ENCODE results near the gene MICAL3. TPM values are rescaled to one million over a fixed set of nuclear protein-coding genes. Genes with fewer than 3 reads are reported as not detected.
A peak's percentile ranks its signal among the peaks of the same experiment; 100 is the strongest.

Gene MICAL3
- total and polyA plus RNA-seq, 9 of the 15 experiments (the other 6 are each of a cell fraction or from before 2014, with no cell fraction given), result 0.53 to 32.1 (median 12.3) TPM

DNA sequence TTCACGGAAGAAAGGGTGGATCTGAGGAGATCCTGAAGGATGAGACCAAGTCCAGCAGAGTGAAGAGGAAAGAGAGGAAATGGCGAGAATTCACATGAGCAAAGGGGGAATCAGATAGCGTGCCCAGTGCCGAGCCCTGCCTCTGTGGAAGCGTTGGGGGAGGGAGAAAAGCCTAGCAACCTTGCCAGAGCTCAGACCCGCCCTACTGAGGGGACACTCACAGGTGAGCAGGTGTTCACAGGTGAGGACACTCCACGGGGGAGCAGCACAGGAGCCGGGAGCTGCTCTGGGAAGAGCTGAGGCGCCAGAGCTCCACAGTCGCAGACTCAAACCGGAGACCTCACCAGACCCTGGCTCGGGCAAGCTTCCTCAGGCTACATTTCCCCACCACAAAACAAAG is 56.2 kb downstream of the MICAL3 start (continued):
- TF ChIP-seq, protein P1, sequence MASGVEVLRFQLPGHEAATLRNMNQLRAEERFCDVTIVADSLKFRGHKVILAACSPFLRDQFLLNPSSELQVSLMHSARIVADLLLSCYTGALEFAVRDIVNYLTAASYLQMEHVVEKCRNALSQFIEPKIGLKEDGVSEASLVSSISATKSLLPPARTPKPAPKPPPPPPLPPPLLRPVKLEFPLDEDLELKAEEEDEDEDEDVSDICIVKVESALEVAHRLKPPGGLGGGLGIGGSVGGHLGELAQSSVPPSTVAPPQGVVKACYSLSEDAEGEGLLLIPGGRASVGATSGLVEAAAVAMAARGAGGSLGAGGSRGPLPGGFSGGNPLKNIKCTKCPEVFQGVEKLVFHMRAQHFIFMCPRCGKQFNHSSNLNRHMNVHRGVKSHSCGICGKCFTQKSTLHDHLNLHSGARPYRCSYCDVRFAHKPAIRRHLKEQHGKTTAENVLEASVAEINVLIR (CRISPR knock-in tag; IDR thresholded peaks at IDR 0.05), result no peak
- TF ChIP-seq, protein P2, sequence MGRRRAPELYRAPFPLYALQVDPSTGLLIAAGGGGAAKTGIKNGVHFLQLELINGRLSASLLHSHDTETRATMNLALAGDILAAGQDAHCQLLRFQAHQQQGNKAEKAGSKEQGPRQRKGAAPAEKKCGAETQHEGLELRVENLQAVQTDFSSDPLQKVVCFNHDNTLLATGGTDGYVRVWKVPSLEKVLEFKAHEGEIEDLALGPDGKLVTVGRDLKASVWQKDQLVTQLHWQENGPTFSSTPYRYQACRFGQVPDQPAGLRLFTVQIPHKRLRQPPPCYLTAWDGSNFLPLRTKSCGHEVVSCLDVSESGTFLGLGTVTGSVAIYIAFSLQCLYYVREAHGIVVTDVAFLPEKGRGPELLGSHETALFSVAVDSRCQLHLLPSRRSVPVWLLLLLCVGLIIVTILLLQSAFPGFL (CRISPR knock-in tag; IDR thresholded peaks at IDR 0.05), result no peak
- TF ChIP-seq ZNF174 (CRISPR knock-in tag; IDR thresholded peaks at IDR 0.05), result no peak
- no peak for TF ChIP-seq KDM1A (IDR thresholded peaks at IDR 0.05)
- TF ChIP-seq ZNF830 (CRISPR knock-in tag; IDR thresholded peaks at IDR 0.05), result no peak
- TF ChIP-seq E2F4 (CRISPR knock-in tag; IDR thresholded peaks at IDR 0.05; ENCODE audit: low read depth), result no peak

DNA sequence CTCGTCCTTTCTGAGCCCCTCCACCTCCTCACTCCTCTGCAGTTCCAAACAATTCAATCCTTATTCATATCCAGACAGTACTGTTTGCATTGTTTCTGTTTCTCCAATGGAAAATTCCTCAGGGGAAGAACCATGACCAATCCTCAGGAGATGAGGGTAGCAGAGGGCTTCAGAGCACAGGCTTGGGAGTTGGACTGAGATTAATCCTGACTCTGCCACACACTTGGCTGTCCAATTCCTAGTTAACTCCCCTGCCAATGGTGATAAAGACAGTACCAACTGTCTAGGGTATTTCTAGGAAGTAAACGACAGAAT is 58.0 kb downstream of the MICAL3 start:
- peaks cover 23% of the 10 kb centered on the region for H3K79me2 ChIP-seq (ENCODE audit: control insufficient read depth, insufficient read depth, low read length)
- ATAC-seq (no peak), DNase-seq (ENCODE audit: extremely low read depth in 1 of 4, low spot score in 3 of 4) (no peak), FAIRE-seq (peak; percentile 42)
- H2AFZ ChIP-seq (ENCODE audit: low read depth, low read length), result no peak overlapping the region
- H3K9ac ChIP-seq (ENCODE audit: insufficient read depth in 1 of 2, low read depth in 2 of 2, low read length in 2 of 2), result peak overlapping the region in 1 of 2 experiments; percentile 27; a peak in 1 of 4 replicates
- CTCF ChIA-PET (ENCODE audit: low intra/inter-chr PET ratio), result no interaction called here
- H3K27me3 ChIP-seq (ENCODE audit: control insufficient read depth in 2 of 2, insufficient read depth in 2 of 2, low read length in 2 of 2), result no peaks in the 10 kb centered on the region
- H3K9me3 ChIP-seq (replicated peaks; ENCODE audit: control insufficient read depth, insufficient read depth, low read depth, low read length), result no peaks in the 10 kb centered on the region
- POLR2A ChIA-PET, result interaction anchor here (0.8 to 1.7 kb wide), 2 partner anchors 8 to 19 kb away, joined by 3 to 5 read pairs; no protein-coding TSS in a partner anchor
- no peak overlapping the region for H3K4me3 ChIP-seq
- intact Hi-C loops (cut with micrococcal nuclease) (no loop called here), in situ Hi-C loops (cut with MboI) (no loop called here)
- H4K20me1 ChIP-seq (replicated peaks; ENCODE audit: control insufficient read depth, insufficient read depth, low read length), result peaks cover 35% of the 10 kb centered on the region; the same call in 1 of the 2 replicates
- no peak overlapping the region for H3K4me2 ChIP-seq (ENCODE audit: insufficient read depth, low read length)
- H3K4me1 ChIP-seq (replicated peaks in 1 of 2; ENCODE audit: control insufficient read depth in 2 of 2, insufficient read depth in 2 of 2, low read length in 2 of 2), result peaks cover 20 to 22% of the 10 kb centered on the region in 2 experiments
- no peaks in the 10 kb centered on the region for H3K36me3 ChIP-seq (ENCODE audit: control insufficient read depth, insufficient read depth, low read length)
- no TSS peak for BruUV-seq (replicated peaks)
- 32% methylated on average over 2 of the region's 2 CpGs for WGBS (ENCODE audit: insufficient coverage, low coverage, missing lambda C conversion rate)
- no peak overlapping the region for H3K27ac ChIP-seq (ENCODE audit: extremely low read depth, low read depth, low read length)
- peaks cover 4% of the 10 kb centered on the region for H3K9me1 ChIP-seq (ENCODE audit: control insufficient read depth, insufficient read depth, low read length)
- no peak for TF ChIP-seq ZNF134 (CRISPR knock-in tag; conservative IDR thresholded peaks at IDR 0.05)
- TF ChIP-seq ZNF197 (CRISPR knock-in tag; IDR thresholded peaks at IDR 0.05; ENCODE audit: low read depth), result no peak
- no peak for TF ChIP-seq HES1 (IDR thresholded peaks at IDR 0.05; ENCODE audit: low read depth)
- no peak for TF ChIP-seq STAT6 (CRISPR knock-in tag; IDR thresholded peaks at IDR 0.05)
- TF ChIP-seq, protein P3, sequence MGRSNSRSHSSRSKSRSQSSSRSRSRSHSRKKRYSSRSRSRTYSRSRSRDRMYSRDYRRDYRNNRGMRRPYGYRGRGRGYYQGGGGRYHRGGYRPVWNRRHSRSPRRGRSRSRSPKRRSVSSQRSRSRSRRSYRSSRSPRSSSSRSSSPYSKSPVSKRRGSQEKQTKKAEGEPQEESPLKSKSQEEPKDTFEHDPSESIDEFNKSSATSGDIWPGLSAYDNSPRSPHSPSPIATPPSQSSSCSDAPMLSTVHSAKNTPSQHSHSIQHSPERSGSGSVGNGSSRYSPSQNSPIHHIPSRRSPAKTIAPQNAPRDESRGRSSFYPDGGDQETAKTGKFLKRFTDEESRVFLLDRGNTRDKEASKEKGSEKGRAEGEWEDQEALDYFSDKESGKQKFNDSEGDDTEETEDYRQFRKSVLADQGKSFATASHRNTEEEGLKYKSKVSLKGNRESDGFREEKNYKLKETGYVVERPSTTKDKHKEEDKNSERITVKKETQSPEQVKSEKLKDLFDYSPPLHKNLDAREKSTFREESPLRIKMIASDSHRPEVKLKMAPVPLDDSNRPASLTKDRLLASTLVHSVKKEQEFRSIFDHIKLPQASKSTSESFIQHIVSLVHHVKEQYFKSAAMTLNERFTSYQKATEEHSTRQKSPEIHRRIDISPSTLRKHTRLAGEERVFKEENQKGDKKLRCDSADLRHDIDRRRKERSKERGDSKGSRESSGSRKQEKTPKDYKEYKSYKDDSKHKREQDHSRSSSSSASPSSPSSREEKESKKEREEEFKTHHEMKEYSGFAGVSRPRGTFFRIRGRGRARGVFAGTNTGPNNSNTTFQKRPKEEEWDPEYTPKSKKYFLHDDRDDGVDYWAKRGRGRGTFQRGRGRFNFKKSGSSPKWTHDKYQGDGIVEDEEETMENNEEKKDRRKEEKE (IDR thresholded peaks at IDR 0.05; ENCODE audit: borderline replicate concordance in 1 of 2, control insufficient read depth in 1 of 2, low read depth in 2 of 2, low read length in 1 of 2), result no peak

All from K562 (cell line).